GM19455 (cell line): Measurements from ENCODE around the gene RPH3AL.
"Not testable (repeated sequence)": the region's sequence is repeated elsewhere in the genome, so short reads cannot be mapped to it uniquely, and the experiment has no call there.

Experiments used
- ATAC-seq: cut with Tn5 transposase; IDR thresholded peaks from one replicate; pipeline ENCODE4 v1.9.1; 2021; ENCODE audit not compliant: unreplicated experiment

Gene RPH3AL

GRCh38 chr17:245020-245419 is 107.6 kb downstream of the RPH3AL start:
- no peak for ATAC-seq

- not testable (repeated sequence) for ATAC-seq
These were observed 108.7 kb downstream of the RPH3AL start for GRCh38 chr17:243924-244323.

- no peak for ATAC-seq
These were observed 113.7 kb downstream of the RPH3AL start for GRCh38 chr17:238964-239259.

GRCh38 chr17:238071-238963 is 114.3 kb downstream of the RPH3AL start:
- ATAC-seq, result no peak

- ATAC-seq, result no peak
These were observed 115.1 kb downstream of the RPH3AL start for GRCh38 chr17:237406-237955.

- no peak for ATAC-seq
These were observed 115.8 kb downstream of the RPH3AL start for GRCh38 chr17:236641-237405.

GRCh38 chr17:235831-236640 is 116.6 kb downstream of the RPH3AL start:
- ATAC-seq, result no peak

GRCh38 chr17:234994-235830 is 117.4 kb downstream of the RPH3AL start:
- ATAC-seq, result not testable (repeated sequence)

GRCh38 chr17:234163-234993 is 118.2 kb downstream of the RPH3AL start:
- ATAC-seq, result not testable (repeated sequence)

GRCh38 chr17:233473-233941 is 119.1 kb downstream of the RPH3AL start:
- ATAC-seq, result no peak

GRCh38 chr17:231966-232807 is 120.4 kb downstream of the RPH3AL start:
- no peak for ATAC-seq

- no peak for ATAC-seq
These were observed 121.2 kb downstream of the RPH3AL start for GRCh38 chr17:231191-231965.

- no peak for ATAC-seq
These were observed 122.2 kb downstream of the RPH3AL start for GRCh38 chr17:230395-230770.

GRCh38 chr17:229709-230394 is 122.8 kb downstream of the RPH3AL start:
- ATAC-seq, result no peak

- no peak for ATAC-seq
These were observed 123.5 kb downstream of the RPH3AL start for GRCh38 chr17:228951-229708.

- ATAC-seq, result no peak
These were observed 124.5 kb downstream of the RPH3AL start for GRCh38 chr17:227946-228615.
